GM18951 (cell line): Measurements from ENCODE around the gene SCD.

Source experiments
- POLR2A ChIP-seq: IDR thresholded peaks from 4 replicates; pipeline ENCODE4 v1.6.1; 2011; ENCODE audit warnings: mild to moderate bottlenecking; ENCODE audit not compliant: insufficient read length, insufficient read depth; ENCODE audit errors: extremely low read depth
- in situ Hi-C: fragments of 300-500 bp; cut with MboI; formaldehyde crosslinking; loops from one replicate; pipeline ENCODE4 v1.12.0; 2022; ENCODE audit warnings: low sequenced_read_pairs, mixed read lengths, inconsistent platforms; ENCODE audit not compliant: unreplicated experiment

The SCD gene

GRCh38 chr10:100327718-100328009 is 19.4 kb upstream of the SCD start:
- in situ Hi-C loops = no loop called here
- TF ChIP-seq POLR2A = no peak

GRCh38 chr10:100328198-100328597 is 18.8 kb upstream of the SCD start:
- no peak for TF ChIP-seq POLR2A
- in situ Hi-C loops = no loop called here

GRCh38 chr10:100330079-100330478 is 17.0 kb upstream of the SCD start, which contains the start of gene PKD2L1:
Gene PKD2L1 (minus strand): TSS chr10:100330228. CDS start chr10:100330103, 125 bp downstream.
- in situ Hi-C loops = no loop called here

GRCh38 chr10:100333106-100333505 is 13.9 kb upstream of the SCD start:
- in situ Hi-C loops = no loop called here
- no peak for TF ChIP-seq POLR2A

More at GRCh38 chr10:100330079-100330478, 17.0 kb upstream of the SCD start, which contains the start of gene PKD2L1:
- no peak for TF ChIP-seq POLR2A

- TF ChIP-seq POLR2A = no peak
- in situ Hi-C loops = no loop called here
These were observed 13.2 kb upstream of the SCD start for GRCh38 chr10:100333661-100334440.

GRCh38 chr10:100334762-100335161 is 12.3 kb upstream of the SCD start:
- no peak for TF ChIP-seq POLR2A
- in situ Hi-C loops = no loop called here

GRCh38 chr10:100338434-100339036 is 8.5 kb upstream of the SCD start:
- in situ Hi-C loops = no loop called here
- no peak for TF ChIP-seq POLR2A

- peak; percentile 20 for TF ChIP-seq POLR2A
- in situ Hi-C loops = no loop called here
These were observed 7.8 kb upstream of the SCD start for GRCh38 chr10:100339236-100339635.

GRCh38 chr10:100340948-100341847 is 5.8 kb upstream of the SCD start:
- in situ Hi-C loops = loop anchor here (5.0 to 10.0 kb wide), 2 partner anchors 91 to 174 kb away; partner anchors contain the start of gene SEC31B
- TF ChIP-seq POLR2A = no peak

- in situ Hi-C loops = loop anchor here (5.0 to 10.0 kb wide), 2 partner anchors 90 to 173 kb away; partner anchors contain the start of gene SEC31B
- no peak for TF ChIP-seq POLR2A
These were observed 4.9 kb upstream of the SCD start for GRCh38 chr10:100341953-100342626.

GRCh38 chr10:100342627-100342972 is 4.4 kb upstream of the SCD start:
- in situ Hi-C loops = loop anchor here (5.0 to 10.0 kb wide), 2 partner anchors 90 to 172 kb away; partner anchors contain the start of gene SEC31B
- TF ChIP-seq POLR2A = no peak

- TF ChIP-seq POLR2A = no peak
- in situ Hi-C loops = loop anchor here (5.0 to 10.0 kb wide), 2 partner anchors 88 to 170 kb away; partner anchors contain the start of gene SEC31B
These were observed 2.7 kb upstream of the SCD start for GRCh38 chr10:100344241-100344788.
